KBM-7 (cell line): Measurements from ENCODE around the gene SHISA6.

ENCODE experiments used
- DNase-seq: peaks from one replicate; pipeline ENCODE4 v3.0.0-alpha.2; 2015
- in situ Hi-C: fragments of 300-500 bp; cut with MboI; formaldehyde crosslinking; loops from 2 replicates; pipeline ENCODE4 v1.14.3; 2020; ENCODE audit warnings: low sequenced_read_pairs, low pct_unique_long_range_greater_than_20kb, mixed read lengths

The SHISA6 gene

GRCh38 chr17:11240841-11241610 lies at the start of gene SHISA6:
Gene SHISA6 (plus strand): TSS chr17:11241213.
- no peak for DNase-seq
- in situ Hi-C loops, result no loop called here

GRCh38 chr17:11195801-11196200 lies 45.2 kb upstream of the SHISA6 start:
- DNase-seq, result no peak
- in situ Hi-C loops, result no loop called here

- DNase-seq, result no peak
- in situ Hi-C loops, result no loop called here
Observed at GRCh38 chr17:11204991-11205390, 36.0 kb upstream of the SHISA6 start.

- in situ Hi-C loops, result no loop called here
Observed at GRCh38 chr17:11205659-11206058, 35.4 kb upstream of the SHISA6 start.

GRCh38 chr17:11209906-11210305 lies 31.1 kb upstream of the SHISA6 start:
- no peak for DNase-seq
- in situ Hi-C loops, result no loop called here

More at GRCh38 chr17:11205659-11206058, 35.4 kb upstream of the SHISA6 start:
- DNase-seq, result no peak

- in situ Hi-C loops, result no loop called here
- no peak for DNase-seq
Observed at GRCh38 chr17:11212792-11213191, 28.2 kb upstream of the SHISA6 start.

GRCh38 chr17:11216976-11217375 lies 24.0 kb upstream of the SHISA6 start:
- in situ Hi-C loops, result no loop called here
- no peak for DNase-seq

GRCh38 chr17:11221196-11221595 lies 19.8 kb upstream of the SHISA6 start:
- in situ Hi-C loops, result no loop called here
- no peak for DNase-seq

- DNase-seq, result no peak
- in situ Hi-C loops, result no loop called here
Observed at GRCh38 chr17:11221721-11222120, 19.3 kb upstream of the SHISA6 start.

- DNase-seq, result peak; percentile 5
- in situ Hi-C loops, result no loop called here
Observed at GRCh38 chr17:11238705-11239104, 2.3 kb upstream of the SHISA6 start.

GRCh38 chr17:11239379-11239970 lies 1.5 kb upstream of the SHISA6 start:
- in situ Hi-C loops, result no loop called here

GRCh38 chr17:11240041-11240840 lies 772 bp upstream of the SHISA6 start:
- no peak for DNase-seq
- in situ Hi-C loops, result no loop called here

More at GRCh38 chr17:11239379-11239970, 1.5 kb upstream of the SHISA6 start:
- DNase-seq, result no peak

GRCh38 chr17:11241611-11242226 lies 706 bp downstream of the SHISA6 start:
- no peak for DNase-seq
- in situ Hi-C loops, result no loop called here

GRCh38 chr17:11242411-11242810 lies 1.4 kb downstream of the SHISA6 start:
- no peak for DNase-seq
- in situ Hi-C loops, result no loop called here

- in situ Hi-C loops, result no loop called here
- no peak for DNase-seq
Observed at GRCh38 chr17:11244776-11245175, 3.8 kb downstream of the SHISA6 start.

GRCh38 chr17:11245187-11245586 lies 4.2 kb downstream of the SHISA6 start:
- DNase-seq, result no peak
- in situ Hi-C loops, result no loop called here

- no peak for DNase-seq
- in situ Hi-C loops, result no loop called here
Observed at GRCh38 chr17:11245791-11246190, 4.8 kb downstream of the SHISA6 start.

- no peak for DNase-seq
- in situ Hi-C loops, result no loop called here
Observed at GRCh38 chr17:11250161-11250560, 9.1 kb downstream of the SHISA6 start.

GRCh38 chr17:11251561-11252107 lies 10.6 kb downstream of the SHISA6 start:
- in situ Hi-C loops, result no loop called here
- DNase-seq, result no peak
